Measurements from ENCODE around the gene CKAP5. TPM values are rescaled to one million over a fixed set of nuclear protein-coding genes. Genes with fewer than 3 reads are reported as not detected.

The CKAP5 gene
- total RNA-seq, 4 donors from 2014 or later = 18.2 to 36.9 (median 29.7) TPM

DNA sequence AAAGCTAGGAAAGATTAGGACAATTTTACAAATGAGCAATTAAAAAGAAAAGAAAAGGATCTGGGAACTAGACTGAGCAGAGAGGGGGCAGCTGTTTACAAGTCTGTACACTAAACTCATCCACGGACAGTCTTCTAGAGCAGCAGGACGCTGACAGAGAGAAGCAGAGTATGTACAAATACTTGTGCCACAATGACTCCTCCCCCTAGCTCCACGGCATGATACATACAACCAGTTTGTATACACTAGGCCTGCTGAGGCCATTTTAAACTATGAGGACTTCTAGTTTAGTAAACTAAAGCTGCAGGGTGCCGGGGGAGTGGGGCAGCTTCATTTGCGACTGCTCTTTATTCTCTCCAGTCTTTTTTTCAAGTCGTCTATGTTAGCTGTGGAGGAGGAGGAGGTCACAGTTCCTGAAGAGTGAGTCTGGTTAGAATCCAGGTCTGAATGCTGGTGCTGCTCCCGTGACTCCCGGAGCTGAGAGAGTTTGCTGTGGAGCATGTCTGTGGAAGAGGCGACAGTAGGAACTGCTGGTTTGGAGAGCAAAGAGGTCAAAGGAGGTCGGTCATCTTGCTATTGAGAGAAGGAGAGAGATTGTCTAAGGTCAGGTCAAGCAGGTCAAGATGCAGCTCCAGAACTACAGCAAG is 102.3 kb downstream of the CKAP5 start:
- Histone ChIP-seq H3K9me3 (no peaks in the 10 kb centered on the region), H3K4me1 (no peaks in the 10 kb centered on the region), H3K36me3 (peaks cover 24 to 91% (median 31%) of the 10 kb centered on the region in 3 donors), H3K27ac (peak overlapping the region in 1 of 4 donors; percentile 27), H3K27me3 (no peaks in the 10 kb centered on the region), H3K4me3 (no peak overlapping the region)
- intact Hi-C loops (cut with DNase I) = no loop called here
- 71 to 83% methylated on average over 10 of the region's 10 CpGs for WGBS, 2 donors
- TF ChIP-seq, protein P1, sequence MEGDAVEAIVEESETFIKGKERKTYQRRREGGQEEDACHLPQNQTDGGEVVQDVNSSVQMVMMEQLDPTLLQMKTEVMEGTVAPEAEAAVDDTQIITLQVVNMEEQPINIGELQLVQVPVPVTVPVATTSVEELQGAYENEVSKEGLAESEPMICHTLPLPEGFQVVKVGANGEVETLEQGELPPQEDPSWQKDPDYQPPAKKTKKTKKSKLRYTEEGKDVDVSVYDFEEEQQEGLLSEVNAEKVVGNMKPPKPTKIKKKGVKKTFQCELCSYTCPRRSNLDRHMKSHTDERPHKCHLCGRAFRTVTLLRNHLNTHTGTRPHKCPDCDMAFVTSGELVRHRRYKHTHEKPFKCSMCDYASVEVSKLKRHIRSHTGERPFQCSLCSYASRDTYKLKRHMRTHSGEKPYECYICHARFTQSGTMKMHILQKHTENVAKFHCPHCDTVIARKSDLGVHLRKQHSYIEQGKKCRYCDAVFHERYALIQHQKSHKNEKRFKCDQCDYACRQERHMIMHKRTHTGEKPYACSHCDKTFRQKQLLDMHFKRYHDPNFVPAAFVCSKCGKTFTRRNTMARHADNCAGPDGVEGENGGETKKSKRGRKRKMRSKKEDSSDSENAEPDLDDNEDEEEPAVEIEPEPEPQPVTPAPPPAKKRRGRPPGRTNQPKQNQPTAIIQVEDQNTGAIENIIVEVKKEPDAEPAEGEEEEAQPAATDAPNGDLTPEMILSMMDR (IDR thresholded peaks at IDR 0.05) = no peak
- TF ChIP-seq POLR2A (IDR thresholded peaks at IDR 0.05) = no peak
- no peak for DNase-seq

DNA sequence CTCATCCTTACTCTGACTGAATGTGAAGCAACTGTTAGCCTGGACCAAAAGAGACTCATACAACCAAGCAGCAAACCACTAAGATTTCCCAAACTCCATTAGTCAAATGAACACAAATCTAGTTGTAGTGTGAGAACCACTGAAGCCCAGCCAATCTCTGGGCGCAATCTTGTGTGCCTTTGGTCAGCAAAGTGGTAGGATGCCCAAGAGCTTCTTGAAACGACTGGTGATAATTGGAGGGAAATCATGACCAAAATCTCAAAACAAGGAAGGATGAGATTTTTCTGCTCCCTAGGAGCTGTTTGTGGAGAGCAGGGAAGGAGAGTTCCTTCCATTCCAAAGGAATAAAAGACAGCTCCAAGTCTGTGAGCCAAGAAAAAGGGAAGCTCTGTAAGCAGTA is 103.0 kb downstream of the CKAP5 start:
- Histone ChIP-seq H3K27ac (no peak overlapping the region), H3K36me3 (peaks cover 23 to 83% (median 27%) of the 10 kb centered on the region in 3 donors)

GRCh38 chr11:46741600-46742484 is 104.2 kb downstream of the CKAP5 start:
- no peak overlapping the region for H3K4me3 ChIP-seq
- DNase-seq = no peak
- intact Hi-C loops (cut with DNase I) = no loop called here
- H3K27ac ChIP-seq = no peak overlapping the region
- TF ChIP-seq, protein P1 (IDR thresholded peaks at IDR 0.05) = no peak
- TF ChIP-seq POLR2A (IDR thresholded peaks at IDR 0.05) = no peak
- no peaks in the 10 kb centered on the region for H3K4me1 ChIP-seq
- no peaks in the 10 kb centered on the region for H3K9me3 ChIP-seq
- H3K36me3 ChIP-seq = peaks cover 16 to 71% (median 19%) of the 10 kb centered on the region in 3 donors
- 53 to 64% methylated on average over 10 to 12 of the region's 12 CpGs for WGBS, 2 donors
- H3K27me3 ChIP-seq = no peaks in the 10 kb centered on the region

More for the DNA sequence above, 103.0 kb downstream of the CKAP5 start:
- WGBS, 2 donors = 88 to 92% methylated on average over 2 of the region's 2 CpGs
- DNase-seq = no peak
- Histone ChIP-seq H3K27me3 (no peaks in the 10 kb centered on the region), H3K4me1 (no peaks in the 10 kb centered on the region), H3K9me3 (no peaks in the 10 kb centered on the region), H3K4me3 (no peak overlapping the region)
- no peak for TF ChIP-seq POLR2A (IDR thresholded peaks at IDR 0.05)
- TF ChIP-seq, protein P1 (IDR thresholded peaks at IDR 0.05) = no peak
- intact Hi-C loops (cut with DNase I) = no loop called here

DNA sequence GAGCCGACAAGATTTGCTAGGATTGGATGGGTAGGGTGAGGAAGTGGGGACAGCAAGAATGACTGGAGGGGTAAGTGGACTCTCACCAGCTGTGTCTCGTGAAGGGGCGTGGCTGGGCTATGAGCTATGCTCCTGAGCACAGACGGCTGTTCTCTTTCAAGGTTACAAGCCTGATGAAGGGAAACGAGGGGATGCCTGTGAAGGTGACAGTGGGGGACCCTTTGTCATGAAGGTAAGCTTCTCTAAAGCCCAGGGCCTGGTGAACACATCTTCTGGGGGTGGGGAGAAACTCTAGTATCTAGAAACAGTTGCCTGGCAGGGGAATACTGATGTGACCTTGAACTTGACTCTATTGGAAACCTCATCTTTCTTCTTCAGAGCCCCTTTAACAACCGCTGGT is 107.2 kb downstream of the CKAP5 start:
- WGBS, 2 donors = 78 to 83% methylated on average over 6 of the region's 6 CpGs
- peaks cover 5 to 41% (median 12%) of the 10 kb centered on the region in 3 donors for H3K36me3 ChIP-seq
- H3K27ac ChIP-seq = no peak overlapping the region
- no peaks in the 10 kb centered on the region for H3K9me3 ChIP-seq
- TF ChIP-seq, protein P1 (IDR thresholded peaks at IDR 0.05) = no peak
- TF ChIP-seq POLR2A (IDR thresholded peaks at IDR 0.05) = no peak
- H3K4me3 ChIP-seq = no peak overlapping the region
- no peaks in the 10 kb centered on the region for H3K27me3 ChIP-seq
- DNase-seq = no peak
- intact Hi-C loops (cut with DNase I) = no loop called here
- H3K4me1 ChIP-seq = no peaks in the 10 kb centered on the region

DNA sequence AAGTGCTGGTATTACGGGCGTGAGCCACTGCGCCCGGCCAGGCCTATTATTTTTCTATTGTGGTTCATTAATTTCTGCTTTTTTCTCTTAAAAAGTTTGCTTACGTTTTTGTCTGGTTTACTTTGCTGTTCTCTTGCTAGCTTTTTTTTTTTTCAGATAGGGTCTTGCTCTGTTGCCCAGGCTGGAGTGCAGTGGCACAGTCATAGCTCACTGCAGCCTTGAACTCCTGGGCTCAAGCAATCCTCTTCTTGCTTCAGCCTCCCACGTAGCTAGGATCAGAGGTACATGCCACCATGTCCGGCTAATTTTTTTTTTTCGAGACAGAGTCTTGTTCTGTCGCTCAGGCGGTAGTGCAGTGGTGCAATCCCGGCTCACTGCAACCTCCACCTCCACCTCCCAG is 108.4 kb downstream of the CKAP5 start:
- no peaks in the 10 kb centered on the region for H3K4me1 ChIP-seq
- H3K4me3 ChIP-seq = no peak overlapping the region
- no peaks in the 10 kb centered on the region for H3K9me3 ChIP-seq
- DNase-seq = no peak
- intact Hi-C loops (cut with DNase I) = no loop called here
- WGBS, 2 donors = 92 to 96% methylated on average over 11 of the region's 11 CpGs
- H3K36me3 ChIP-seq = peaks cover 0 to 29% (median 6%) of the 10 kb centered on the region in 3 donors
- no peaks in the 10 kb centered on the region for H3K27me3 ChIP-seq
- no peak for TF ChIP-seq POLR2A (IDR thresholded peaks at IDR 0.05)
- TF ChIP-seq, protein P1 (IDR thresholded peaks at IDR 0.05) = no peak
- no peak overlapping the region for H3K27ac ChIP-seq
